Heart left ventricle (tissue), 16 donors: ENCODE data around the gene RNF123. TPM values are rescaled to one million over a fixed set of nuclear protein-coding genes. Genes with fewer than 3 reads are reported as not detected.
A peak's percentile ranks its signal among the peaks of the same experiment; 100 is the strongest.

Experiments
- ATAC-seq, 4 donors: fragments of 200-7000 bp; cut with Tn5 transposase; one replicate each; pipeline ENCODE4 v1.9.1; 2020 to 2022; ENCODE audit warnings: moderate library complexity in 4 of 4, mild to moderate bottlenecking in 3 of 4, moderate number of reproducible peaks in 1 of 4
- DNase-seq, 5 donors: peaks; one replicate each; pipeline ENCODE4 v3.0.0-alpha.2; 2020
- H3K27ac ChIP-seq, 12 donors: fragments of 200-600 bp; sonication (generic) in 4 of 12; one replicate each; pipeline versions ENCODE4 v1.5.0 to v1.8.0; 2016 to 2022; ENCODE audit warnings: mild to moderate bottlenecking in 2 of 12
- H3K27me3 ChIP-seq, 9 donors: fragments of 200-600 bp; sonication (generic) in 2 of 9; one replicate each; pipeline versions ENCODE4 v1.5.1 to v1.8.0; 2016 to 2022; ENCODE audit warnings: mild to moderate bottlenecking in 3 of 9
- H3K36me3 ChIP-seq, 9 donors: fragments of 200-600 bp; sonication (generic) in 2 of 9; one replicate each; pipeline versions ENCODE4 v1.5.0 to v1.8.0; 2018 to 2022; ENCODE audit warnings: mild to moderate bottlenecking in 2 of 9
- H3K4me1 ChIP-seq, 12 donors: fragments of 200-600 bp; sonication (generic) in 4 of 12; one replicate each; pipeline versions ENCODE4 v1.5.0 to v1.8.0; 2016 to 2022; ENCODE audit warnings: mild to moderate bottlenecking in 3 of 12
- H3K4me3 ChIP-seq, 12 donors: fragments of 200-600 bp; sonication (generic) in 4 of 12; one replicate each; pipeline versions ENCODE4 v1.5.0 to v1.8.0; 2017 to 2022; ENCODE audit warnings: mild to moderate bottlenecking in 9 of 12, moderate library complexity in 4 of 12
- H3K9me3 ChIP-seq, 12 donors: fragments of 200-600 bp; sonication (generic) in 4 of 12; one replicate each; pipeline versions ENCODE4 v1.5.0 to v1.8.0; 2016 to 2022; ENCODE audit warnings: mild to moderate bottlenecking in 1 of 12
- POLR2A ChIP-seq, 2 donors: fragments of 450-650 bp; IDR thresholded peaks; one replicate each; pipeline ENCODE4 v1.6.1; 2017; ENCODE audit warnings: antibody characterized with exemption in 2 of 2, mild to moderate bottlenecking in 2 of 2, moderate library complexity in 2 of 2
- WGBS, 4 donors: extraction: QIAGEN DNeasy Blood & Tissue Kit in 2 of 4; methylation state at CpG; one replicate each; pipeline versions ENCODE4 v1.1.5 to v1.1.7; 2013 to 2018; 5-methylcytosine and 5-hydroxymethylcytosine counted together
- intact Hi-C, 10 donors: fragments of 100-400 bp; cut with DNase I; formaldehyde crosslinking; loops; one replicate each; pipeline versions ENCODE4 v1.11.1 to v1.14.2; 2022
- polyA plus RNA-seq, 2 donors: library from polyadenylated mRNA; stranded (reverse); fragments of 200-250 nt; gene quantifications; one replicate each; pipeline ENCODE4 v1.2.3, GENCODE V29; 2013
- total RNA-seq, 9 donors: library from RNA; depleted of rRNA in 2 of 9; stranded (reverse); fragments of >200 nt in 2 of 9; fragmentation: NEBNext Ultra II Directional in 3 of 9; extraction: Animal tissue kit (Norgen Biotek cat#: 25700) in 3 of 9; gene quantifications; one replicate each; pipeline versions ENCODE4 v1.1.0 to v1.2.4, GENCODE V29; 2016 to 2023
- TF ChIP-seq, protein P1 (sequence below), 12 donors: fragments of 200-600 bp; sonication (generic) in 4 of 12; IDR thresholded peaks; one replicate each; pipeline versions ENCODE4 v1.5.0 to v1.8.0; 2018 to 2022; ENCODE audit warnings: antibody characterized with exemption in 12 of 12, mild to moderate bottlenecking in 5 of 12
- donor health status: ischemic (EF 13 %, LVEDD 7.1; RV severe dilation, severe dysfunction).
- donor health status: healthy with polysubstance abuse.
- donor health status: DM: no; HTN: yes; CAD: no.
- donor health status: DM: no; HTN: no; CAD: no.
- donor health status: ischemic (EF 25% LVEDD 6.9; RV normal size, moderate dysfunction).
- donor health status: ischemic (EF 25% LVEDD 5.7; RV mildly dilated, moderate dysfunction).
- donor health status: healthy.
- donor health status: DM: yes; HTN: yes; CAD: no.
- donor health status: ischemic (EF 35%, LVEDD 5.7; RV mildly dilated, moderate dysfunction).
- donor health status: nonischemic (EF 11% LVEDD 7.7; RV severe dilation, severe dysfunction).
- donor health status: DM: yes; HTN: yes; CAD: no.
- donor health status: PGD.
- donor health status: ischemic (EF 29% LVEDD 5.4; RV normal size, mild dysfunction).
- donor health status: nonischemic (EF 23%, LVEDD 6.1; RV moderate dilation, normal function).

The RNF123 gene
- total and polyA plus RNA-seq, 11 donors, result 27.7 to 61.4 (median 46.0) TPM

DNA sequence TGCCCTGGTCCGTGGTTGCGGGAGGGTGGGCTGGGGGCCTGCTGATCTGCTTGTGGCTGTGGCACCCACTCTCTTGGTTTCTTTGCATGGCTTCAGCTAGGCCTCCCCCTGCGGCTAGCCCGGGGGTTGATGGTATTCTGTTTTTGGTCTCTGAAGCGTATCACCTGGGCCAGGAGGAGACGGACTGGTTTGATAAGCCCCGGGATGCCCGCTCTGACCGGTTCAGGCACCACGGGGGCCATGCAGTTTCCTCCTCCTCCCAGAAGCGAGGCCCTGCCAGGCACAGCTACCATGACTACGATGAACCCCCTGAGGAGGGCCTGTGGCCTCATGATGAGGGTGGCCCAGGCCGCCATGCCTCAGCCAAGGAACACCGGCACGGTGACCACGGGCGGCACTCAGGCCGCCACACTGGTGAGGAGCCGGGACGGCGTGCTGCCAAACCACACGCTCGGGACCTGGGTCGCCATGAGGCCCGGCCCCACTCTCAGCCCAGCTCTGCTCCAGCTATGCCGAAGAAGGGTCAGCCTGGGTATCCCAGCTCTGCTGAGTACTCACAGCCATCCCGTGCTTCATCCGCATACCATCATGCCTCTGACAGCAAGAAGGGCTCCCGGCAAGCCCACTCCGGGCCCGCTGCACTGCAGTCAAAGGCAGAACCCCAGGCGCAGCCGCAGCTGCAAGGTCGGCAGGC lies 26.5 kb upstream of the RNF123 start:
- intact Hi-C loops, result no loop called here

GRCh38 chr3:49663831-49664230 lies 25.5 kb upstream of the RNF123 start:
- H3K27me3 ChIP-seq, result no peaks in the 10 kb centered on the region
- H3K4me3 ChIP-seq, result no peak overlapping the region
- DNase-seq, result no peak

More for the DNA sequence above, 26.5 kb upstream of the RNF123 start:
- WGBS, 4 donors, result 94 to 98% (median 95%) methylated on average over 12 to 34 of the region's 34 CpGs
- no peak overlapping the region for H3K4me3 ChIP-seq
- H3K4me1 ChIP-seq, result peaks cover 0 to 9% (median 0%) of the 10 kb centered on the region in 12 donors
- TF ChIP-seq POLR2A (IDR thresholded peaks at IDR 0.05), result no peak
- TF ChIP-seq, protein P1, sequence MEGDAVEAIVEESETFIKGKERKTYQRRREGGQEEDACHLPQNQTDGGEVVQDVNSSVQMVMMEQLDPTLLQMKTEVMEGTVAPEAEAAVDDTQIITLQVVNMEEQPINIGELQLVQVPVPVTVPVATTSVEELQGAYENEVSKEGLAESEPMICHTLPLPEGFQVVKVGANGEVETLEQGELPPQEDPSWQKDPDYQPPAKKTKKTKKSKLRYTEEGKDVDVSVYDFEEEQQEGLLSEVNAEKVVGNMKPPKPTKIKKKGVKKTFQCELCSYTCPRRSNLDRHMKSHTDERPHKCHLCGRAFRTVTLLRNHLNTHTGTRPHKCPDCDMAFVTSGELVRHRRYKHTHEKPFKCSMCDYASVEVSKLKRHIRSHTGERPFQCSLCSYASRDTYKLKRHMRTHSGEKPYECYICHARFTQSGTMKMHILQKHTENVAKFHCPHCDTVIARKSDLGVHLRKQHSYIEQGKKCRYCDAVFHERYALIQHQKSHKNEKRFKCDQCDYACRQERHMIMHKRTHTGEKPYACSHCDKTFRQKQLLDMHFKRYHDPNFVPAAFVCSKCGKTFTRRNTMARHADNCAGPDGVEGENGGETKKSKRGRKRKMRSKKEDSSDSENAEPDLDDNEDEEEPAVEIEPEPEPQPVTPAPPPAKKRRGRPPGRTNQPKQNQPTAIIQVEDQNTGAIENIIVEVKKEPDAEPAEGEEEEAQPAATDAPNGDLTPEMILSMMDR (IDR thresholded peaks at IDR 0.05), result no peak
- no peak for DNase-seq
- no peaks in the 10 kb centered on the region for H3K27me3 ChIP-seq
- no peak overlapping the region for H3K27ac ChIP-seq
- ATAC-seq, result no peak
- no peaks in the 10 kb centered on the region for H3K36me3 ChIP-seq
- H3K9me3 ChIP-seq, result no peaks in the 10 kb centered on the region

GRCh38 chr3:49664300-49664699 lies 25.1 kb upstream of the RNF123 start:
- DNase-seq, result no peak
- ATAC-seq, result no peak
- intact Hi-C loops, result no loop called here
- Histone ChIP-seq H3K9me3 (no peaks in the 10 kb centered on the region), H3K27me3 (no peaks in the 10 kb centered on the region), H3K36me3 (no peaks in the 10 kb centered on the region), H3K4me3 (no peak overlapping the region), H3K4me1 (peaks cover 0 to 9% (median 0%) of the 10 kb centered on the region in 12 donors), H3K27ac (no peak overlapping the region)
- WGBS, 4 donors, result 84 to 98% (median 88%) methylated on average over 8 to 11 of the region's 11 CpGs
- TF ChIP-seq, protein P1 (IDR thresholded peaks at IDR 0.05), result no peak
- no peak for TF ChIP-seq POLR2A (IDR thresholded peaks at IDR 0.05)

More at GRCh38 chr3:49663831-49664230, 25.5 kb upstream of the RNF123 start:
- Histone ChIP-seq H3K9me3 (no peaks in the 10 kb centered on the region), H3K4me1 (peaks cover 0 to 9% (median 0%) of the 10 kb centered on the region in 12 donors), H3K36me3 (no peaks in the 10 kb centered on the region), H3K27ac (no peak overlapping the region)
- TF ChIP-seq, protein P1 (IDR thresholded peaks at IDR 0.05), result no peak
- no peak for TF ChIP-seq POLR2A (IDR thresholded peaks at IDR 0.05)
- intact Hi-C loops, result no loop called here
- ATAC-seq, result no peak
- 97 to 100% (median 100%) methylated on average over 1 of the region's 1 CpG for WGBS, 4 donors

DNA sequence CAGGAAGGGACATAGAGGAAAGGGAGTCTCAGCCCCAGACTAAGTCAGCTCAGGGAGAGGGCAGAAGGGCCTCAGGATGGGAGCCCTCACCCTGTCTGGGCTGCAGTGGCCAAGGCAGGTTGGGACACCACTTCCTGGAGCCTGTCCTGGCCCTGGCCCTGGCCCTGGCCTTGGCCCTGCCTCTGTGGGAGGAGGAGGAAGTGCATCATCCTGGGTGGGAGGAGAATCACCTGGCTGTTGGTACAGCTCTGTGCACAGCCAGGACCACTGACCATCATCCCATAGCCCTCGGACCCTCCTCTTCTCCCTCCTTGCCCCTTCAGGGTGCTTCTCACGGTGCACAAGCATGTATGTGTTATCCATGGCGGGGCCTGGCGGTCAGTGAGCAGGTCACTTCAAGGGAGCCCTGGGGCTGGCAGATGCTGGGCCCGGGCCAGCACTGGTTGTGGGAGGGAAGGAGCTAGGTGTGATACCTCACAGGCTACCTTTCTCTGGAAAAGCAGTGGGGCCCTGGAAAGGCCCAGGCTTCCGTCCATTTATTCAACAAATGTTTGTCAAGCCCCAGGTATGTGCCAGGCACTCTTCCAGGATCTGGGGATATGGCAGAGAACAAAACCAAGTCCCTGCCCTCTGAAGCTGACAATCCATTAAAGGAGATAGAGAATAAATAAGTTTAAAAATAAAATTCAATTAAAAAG lies 23.4 kb upstream of the RNF123 start:
- Histone ChIP-seq H3K27me3 (no peaks in the 10 kb centered on the region), H3K36me3 (no peaks in the 10 kb centered on the region), H3K9me3 (no peaks in the 10 kb centered on the region), H3K4me1 (peaks cover 0 to 9% (median 0%) of the 10 kb centered on the region in 12 donors), H3K4me3 (no peak overlapping the region), H3K27ac (no peak overlapping the region)
- intact Hi-C loops, result no loop called here
- DNase-seq (no peak), ATAC-seq (peak in 1 of 4 donors; percentile 23)
- WGBS, 4 donors, result 78 to 93% (median 89%) methylated on average over 6 of the region's 6 CpGs
- TF ChIP-seq, protein P1 (IDR thresholded peaks at IDR 0.05), result no peak
- no peak for TF ChIP-seq POLR2A (IDR thresholded peaks at IDR 0.05)
